IMR-90 (cell line): ENCODE data around the gene RRAGD. TPM values are rescaled to one million over a fixed set of nuclear protein-coding genes. Genes with fewer than 3 reads are reported as not detected.
A peak's percentile ranks its signal among the peaks of the same experiment; 100 is the strongest.

ENCODE experiments used
- ATAC-seq: fragments of 200-7000 bp; cut with Tn5 transposase; 2 replicates; pipeline ENCODE4 v1.9.1; 2020; ENCODE audit warnings: low read depth, mild to moderate bottlenecking, moderate library complexity
- BruUV-seq: library from RNA; stranded (reverse); fragments of 400-500 nt; replicated peaks from 2 replicates; lab custom pipeline; 2021; lab: Mats Ljungman, UMichigan
- CTCF ChIA-PET: fragments of 300-600 bp; formaldehyde crosslinking; extraction: SDS; loops from one replicate; lab custom pipeline; 2021; ENCODE audit warnings: antibody characterized with exemption; lab: Yijun Ruan, JAX
- POLR2A ChIA-PET: fragments of 300-600 bp; sonication (Branson Sonifier 250); formaldehyde crosslinking; loops from one replicate; lab custom pipeline; 2022; ENCODE audit warnings: antibody characterized with exemption; ENCODE audit not compliant: unreplicated experiment; lab: Charles Lee
- DNase-seq: peaks from one replicate; pipeline ENCODE4 v3.0.0; 2013
- H2AFZ ChIP-seq: replicated peaks from 2 replicates; pipeline ENCODE3; 2013; ENCODE audit warnings: low read length, mild to moderate bottlenecking; ENCODE audit not compliant: poor library complexity
- H2AK5ac ChIP-seq: 2 replicates; pipeline ENCODE4 v1.6.1; 2013; ENCODE audit warnings: low read depth, low read length, inconsistent platforms
- H2AK9ac ChIP-seq: replicated peaks from 2 replicates; pipeline ENCODE3; 2013; ENCODE audit warnings: mild to moderate bottlenecking, low read depth, low read length, moderate library complexity; ENCODE audit not compliant: poor library complexity
- H2BK120ac ChIP-seq: 2 replicates; pipeline ENCODE4 v1.6.1; 2013; ENCODE audit warnings: low read depth, low read length, inconsistent platforms
- H2BK15ac ChIP-seq: 3 replicates; pipeline ENCODE4 v1.6.1; 2013; ENCODE audit warnings: low read depth, low read length, inconsistent platforms
- H2BK20ac ChIP-seq: 2 replicates; pipeline ENCODE4 v1.6.1; 2013; ENCODE audit warnings: low read depth, mild to moderate bottlenecking, inconsistent platforms, low read length, moderate library complexity
- H2BK5ac ChIP-seq: 2 replicates; pipeline ENCODE4 v1.6.1; 2013; ENCODE audit warnings: mild to moderate bottlenecking, low read depth, low read length, inconsistent platforms; ENCODE audit not compliant: poor library complexity, severe bottlenecking
- H3K14ac ChIP-seq: replicated peaks from 2 replicates; pipeline ENCODE4 v1.6.1; 2013; ENCODE audit warnings: low read depth, low read length, inconsistent platforms
- H3K18ac ChIP-seq: 2 replicates; pipeline ENCODE4 v1.6.1; 2013; ENCODE audit warnings: low read depth, low read length, control low read depth
- H3K23ac ChIP-seq: 2 replicates; pipeline ENCODE4 v1.6.1; 2013; ENCODE audit warnings: low read depth, low read length, inconsistent platforms
- H3K27ac ChIP-seq: 2 replicates; pipeline ENCODE4 v1.5.1; 2013; ENCODE audit warnings: mild to moderate bottlenecking, control low read depth, low read length; ENCODE audit not compliant: insufficient read depth
- H3K27me3 ChIP-seq: 2 replicates; pipeline ENCODE4 v1.6.1; 2013; ENCODE audit warnings: low read length; ENCODE audit not compliant: control insufficient read depth, insufficient read depth
- H3K36me3 ChIP-seq: 2 replicates; pipeline ENCODE4 v1.6.1; 2013; ENCODE audit warnings: low read length, mixed read lengths; ENCODE audit not compliant: control insufficient read depth, insufficient read depth
- H3K4ac ChIP-seq: 2 replicates; pipeline ENCODE4 v1.6.1; 2013; ENCODE audit warnings: low read depth, low read length, inconsistent platforms
- H3K4me1 ChIP-seq: 2 replicates; pipeline ENCODE4 v1.6.1; 2013; ENCODE audit warnings: low read length, mixed read lengths; ENCODE audit not compliant: control insufficient read depth, insufficient read depth
- H3K4me2 ChIP-seq: 2 replicates; pipeline ENCODE4 v1.6.1; 2013; ENCODE audit warnings: low read depth, mild to moderate bottlenecking, control low read depth, low read length, moderate library complexity
- H3K4me3 ChIP-seq: 2 replicates; pipeline ENCODE4 v1.5.1; 2013; ENCODE audit warnings: low read depth, mild to moderate bottlenecking, control low read depth, low read length, moderate library complexity; ENCODE audit not compliant: insufficient read depth
- H3K56ac ChIP-seq: 2 replicates; pipeline ENCODE4 v1.6.1; 2013; ENCODE audit warnings: low read length, inconsistent platforms; ENCODE audit not compliant: insufficient read depth; ENCODE audit errors: extremely low read depth
- H3K79me1 ChIP-seq, 2 experiments: 2 replicates each; pipeline ENCODE4 v1.6.1; 2013; ENCODE audit warnings: low read length in 2 of 2, inconsistent platforms in 1 of 2, low read depth in 1 of 2
- H3K9ac ChIP-seq: 2 replicates; pipeline ENCODE4 v1.6.1; 2013; ENCODE audit warnings: low read depth, low read length, control low read depth
- H3K9me1 ChIP-seq: 2 replicates; pipeline ENCODE4 v1.6.1; 2013; ENCODE audit warnings: low read length, inconsistent platforms; ENCODE audit not compliant: insufficient read depth
- H3K9me3 ChIP-seq: 2 replicates; pipeline ENCODE4 v1.6.1; 2013; ENCODE audit warnings: low read length; ENCODE audit not compliant: control insufficient read depth, insufficient read depth
- H4K20me1 ChIP-seq: 2 replicates; pipeline ENCODE4 v1.6.1; 2013; ENCODE audit warnings: low read length, inconsistent platforms; ENCODE audit not compliant: insufficient read depth
- H4K5ac ChIP-seq: 2 replicates; pipeline ENCODE4 v1.6.1; 2013; ENCODE audit warnings: mild to moderate bottlenecking, low read depth, low read length, control low read depth
- H4K8ac ChIP-seq, 2 experiments: 2 replicates each; pipeline ENCODE4 v1.6.1; 2013; ENCODE audit warnings: low read depth in 2 of 2, low read length in 2 of 2, control low read depth in 1 of 2, inconsistent platforms in 1 of 2
- H4K91ac ChIP-seq: 2 replicates; pipeline ENCODE4 v1.6.1; 2013; ENCODE audit warnings: low read depth, low read length, inconsistent platforms; ENCODE audit not compliant: insufficient read depth
- BHLHE40 ChIP-seq: fragments of 150-350 bp; IDR thresholded peaks from 2 replicates; pipeline ENCODE4 v1.6.1; 2016; ENCODE audit warnings: mild to moderate bottlenecking, low read depth, low read length
- CHD1 ChIP-seq: IDR thresholded peaks from 2 replicates; pipeline ENCODE4 v1.6.1; 2012; ENCODE audit warnings: low read depth, low read length, improper control_type of control experiment
- FOS ChIP-seq: fragments of 150-350 bp; IDR thresholded peaks from 2 replicates; pipeline ENCODE4 v1.6.1; 2016; ENCODE audit warnings: low read depth, low read length
- MAFK ChIP-seq: IDR thresholded peaks from 2 replicates; pipeline ENCODE4 v1.6.1; 2012; ENCODE audit warnings: low read depth, low read length, improper control_type of control experiment
- MAZ ChIP-seq: IDR thresholded peaks from 2 replicates; pipeline ENCODE4 v1.6.1; 2012; ENCODE audit warnings: low read depth, mild to moderate bottlenecking, low read length, improper control_type of control experiment, moderate library complexity, borderline replicate concordance
- MXI1 ChIP-seq: IDR thresholded peaks from 2 replicates; pipeline ENCODE4 v1.6.1; 2012; ENCODE audit warnings: low read depth, mild to moderate bottlenecking, low read length, moderate library complexity, borderline replicate concordance
- NFE2L2 ChIP-seq: fragments of 150-350 bp; IDR thresholded peaks from 2 replicates; pipeline ENCODE4 v1.6.1; 2016; ENCODE audit warnings: low read depth, mild to moderate bottlenecking, low read length
- RAD21 ChIP-seq: IDR thresholded peaks from 2 replicates; pipeline ENCODE4 v1.6.1; 2012; ENCODE audit warnings: low read length, improper control_type of control experiment
- RCOR1 ChIP-seq: IDR thresholded peaks from 2 replicates; pipeline ENCODE4 v1.6.1; 2012; ENCODE audit warnings: mild to moderate bottlenecking, low read length, improper control_type of control experiment; ENCODE audit not compliant: insufficient replicate concordance
- RFX5 ChIP-seq: IDR thresholded peaks from 2 replicates; pipeline ENCODE4 v1.8.0; 2012; ENCODE audit warnings: low read depth, mild to moderate bottlenecking, low read length, moderate library complexity
- SMC3 ChIP-seq: fragments of 150-350 bp; IDR thresholded peaks from 2 replicates; pipeline ENCODE4 v1.6.1; 2016; ENCODE audit warnings: low read depth, mild to moderate bottlenecking, antibody characterized with exemption, low read length, moderate library complexity
- WGBS, 2 experiments: methylation state at CpG; one replicate each; pipeline versions ENCODE4 v1.1.5 to v1.1.7; 2013; ENCODE audit warnings: missing lambda C conversion rate in 2 of 2; ENCODE audit not compliant: insufficient read length in 1 of 2; ENCODE audit errors: extremely low coverage in 2 of 2; 5-methylcytosine and 5-hydroxymethylcytosine counted together
- dilution Hi-C: fragments of 300-500 bp; cut with HindIII; formaldehyde crosslinking; loops from one replicate; pipeline ENCODE4 v1.14.3; 2018; ENCODE audit warnings: low sequenced_read_pairs; ENCODE audit not compliant: unreplicated experiment
- in situ Hi-C: fragments of 300-500 bp; cut with MboI; formaldehyde crosslinking; loops from 3 replicates; pipeline ENCODE4 v1.14.3; 2019; ENCODE audit warnings: low sequenced_read_pairs, inconsistent platforms, mixed read lengths
- intact Hi-C: fragments of 100-400 bp; cut with micrococcal nuclease; formaldehyde crosslinking; loops from 2 replicates; pipeline ENCODE4 v1.10.0; 2022
- polyA plus RNA-seq, 3 experiments: library from polyadenylated mRNA; depleted of rRNA; stranded (reverse); fragments of >200 nt; gene quantifications; 2 replicates each; pipeline ENCODE4 v1.2.3, GENCODE V29; 2012; ENCODE audit warnings: low replicate concordance in 1 of 3
- total RNA-seq: library from RNA; depleted of rRNA; stranded (reverse); fragments of >200 nt; gene quantifications from 2 replicates; pipeline ENCODE4 v1.2.3, GENCODE V29; 2012
- TF ChIP-seq, protein P1 (sequence below): conservative IDR thresholded peaks from 2 replicates; pipeline ENCODE4 v1.5.1; 2012; ENCODE audit warnings: mild to moderate bottlenecking, low read depth, low read length, improper control_type of control experiment
- TF ChIP-seq, protein P2 (sequence below): fragments of 150-350 bp; IDR thresholded peaks from 2 replicates; pipeline ENCODE4 v1.6.1; 2017; ENCODE audit warnings: mild to moderate bottlenecking, antibody characterized with exemption, low read length, low read depth
- TF ChIP-seq, protein P3 (sequence below): fragments of 150-350 bp; IDR thresholded peaks from 2 replicates; pipeline ENCODE4 v1.6.1; 2016; ENCODE audit warnings: low read depth, mild to moderate bottlenecking, low read length, moderate library complexity, borderline replicate concordance

The RRAGD gene
- total and polyA plus RNA-seq, 2 of the 4 experiments (the other 2 are of a cell fraction): not detected

DNA sequence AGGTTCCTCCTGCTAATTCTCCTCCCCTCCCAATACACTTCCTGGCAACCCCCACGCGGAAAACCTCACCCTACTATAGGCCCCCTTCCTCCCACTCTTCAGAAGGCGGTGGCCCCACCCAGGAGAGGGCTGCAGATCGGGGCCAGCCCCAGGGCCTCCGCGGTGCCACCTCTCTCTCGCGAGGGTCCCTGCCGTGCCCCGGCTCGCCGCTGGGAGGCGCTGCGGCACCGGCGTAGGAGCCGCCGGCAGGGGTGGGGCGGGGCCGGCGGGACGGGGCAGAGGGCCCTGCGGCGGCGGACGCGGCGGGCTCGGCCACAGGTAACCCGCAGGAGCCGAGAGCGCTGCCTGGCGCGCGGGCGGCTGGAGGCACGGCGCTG is 20.8 kb upstream of the RRAGD start, which contains the start of gene ANKRD6:
Gene ANKRD6 (plus strand): TSS at position 278 of the 377 bp plus-strand sequence. CDS start 133,825 bp downstream, outside the sequence.
- WGBS, 2 experiments: 1% methylated on average over 14 of the region's 38 CpGs; no CpG with 5 or more reads in 1 of the 2 experiments
- H4K20me1 ChIP-seq: no peaks in the 10 kb centered on the region
- H2AK5ac ChIP-seq: no peak within 1 kb of the TSS
- H3K27me3 ChIP-seq: peaks cover 31% of the 10 kb centered on the region
- H3K4me2 ChIP-seq: peak within 1 kb of the TSS; percentile 72
- H4K5ac ChIP-seq: no peak within 1 kb of the TSS
- no peak within 1 kb of the TSS for H3K4ac ChIP-seq
- peak; percentile 62; the same call in 1 of the 2 replicates for TF ChIP-seq MAZ
- TF ChIP-seq, protein P1, sequence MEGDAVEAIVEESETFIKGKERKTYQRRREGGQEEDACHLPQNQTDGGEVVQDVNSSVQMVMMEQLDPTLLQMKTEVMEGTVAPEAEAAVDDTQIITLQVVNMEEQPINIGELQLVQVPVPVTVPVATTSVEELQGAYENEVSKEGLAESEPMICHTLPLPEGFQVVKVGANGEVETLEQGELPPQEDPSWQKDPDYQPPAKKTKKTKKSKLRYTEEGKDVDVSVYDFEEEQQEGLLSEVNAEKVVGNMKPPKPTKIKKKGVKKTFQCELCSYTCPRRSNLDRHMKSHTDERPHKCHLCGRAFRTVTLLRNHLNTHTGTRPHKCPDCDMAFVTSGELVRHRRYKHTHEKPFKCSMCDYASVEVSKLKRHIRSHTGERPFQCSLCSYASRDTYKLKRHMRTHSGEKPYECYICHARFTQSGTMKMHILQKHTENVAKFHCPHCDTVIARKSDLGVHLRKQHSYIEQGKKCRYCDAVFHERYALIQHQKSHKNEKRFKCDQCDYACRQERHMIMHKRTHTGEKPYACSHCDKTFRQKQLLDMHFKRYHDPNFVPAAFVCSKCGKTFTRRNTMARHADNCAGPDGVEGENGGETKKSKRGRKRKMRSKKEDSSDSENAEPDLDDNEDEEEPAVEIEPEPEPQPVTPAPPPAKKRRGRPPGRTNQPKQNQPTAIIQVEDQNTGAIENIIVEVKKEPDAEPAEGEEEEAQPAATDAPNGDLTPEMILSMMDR: peak; percentile 70
- no peak for TF ChIP-seq MXI1
- no peak for TF ChIP-seq NFE2L2
- TF ChIP-seq SMC3: peak; percentile 22; the same call in 1 of the 2 replicates
- TF ChIP-seq CHD1: no peak
- TF ChIP-seq RAD21: peak; percentile 59
- TF ChIP-seq, protein P2, sequence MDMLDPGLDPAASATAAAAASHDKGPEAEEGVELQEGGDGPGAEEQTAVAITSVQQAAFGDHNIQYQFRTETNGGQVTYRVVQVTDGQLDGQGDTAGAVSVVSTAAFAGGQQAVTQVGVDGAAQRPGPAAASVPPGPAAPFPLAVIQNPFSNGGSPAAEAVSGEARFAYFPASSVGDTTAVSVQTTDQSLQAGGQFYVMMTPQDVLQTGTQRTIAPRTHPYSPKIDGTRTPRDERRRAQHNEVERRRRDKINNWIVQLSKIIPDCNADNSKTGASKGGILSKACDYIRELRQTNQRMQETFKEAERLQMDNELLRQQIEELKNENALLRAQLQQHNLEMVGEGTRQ: no peak
- TF ChIP-seq FOS: no peak
- no peak for TF ChIP-seq BHLHE40
- no peak for TF ChIP-seq MAFK
- no peak for TF ChIP-seq RFX5
- no peak for TF ChIP-seq RCOR1
- TF ChIP-seq, protein P3, sequence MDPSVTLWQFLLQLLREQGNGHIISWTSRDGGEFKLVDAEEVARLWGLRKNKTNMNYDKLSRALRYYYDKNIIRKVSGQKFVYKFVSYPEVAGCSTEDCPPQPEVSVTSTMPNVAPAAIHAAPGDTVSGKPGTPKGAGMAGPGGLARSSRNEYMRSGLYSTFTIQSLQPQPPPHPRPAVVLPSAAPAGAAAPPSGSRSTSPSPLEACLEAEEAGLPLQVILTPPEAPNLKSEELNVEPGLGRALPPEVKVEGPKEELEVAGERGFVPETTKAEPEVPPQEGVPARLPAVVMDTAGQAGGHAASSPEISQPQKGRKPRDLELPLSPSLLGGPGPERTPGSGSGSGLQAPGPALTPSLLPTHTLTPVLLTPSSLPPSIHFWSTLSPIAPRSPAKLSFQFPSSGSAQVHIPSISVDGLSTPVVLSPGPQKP: no peak
- peak within 1 kb of the TSS; percentile 38 for H3K4me3 ChIP-seq
- no peak within 1 kb of the TSS for H3K56ac ChIP-seq
- H3K36me3 ChIP-seq: no peaks in the 10 kb centered on the region
- CTCF ChIA-PET: interaction anchor here (0.6 to 1.3 kb wide), 5 partner anchors 11 to 21 kb away, joined by 3 to 6 read pairs (median 4); partner anchors contain the start of gene RRAGD
- no peaks in the 10 kb centered on the region for H3K79me1 ChIP-seq
- in situ Hi-C loops (no loop called here), intact Hi-C loops (loop anchor here (1.0 kb wide), 1 partner anchor 177 kb away; no protein-coding TSS in a partner anchor), dilution Hi-C loops (no loop called here)
- ATAC-seq (peak; percentile 99), DNase-seq (no peak)
- no peak within 1 kb of the TSS for H2BK15ac ChIP-seq
- H2BK120ac ChIP-seq: no peak within 1 kb of the TSS
- H3K23ac ChIP-seq: no peak within 1 kb of the TSS
- H2AK9ac ChIP-seq: peak within 1 kb of the TSS; percentile 19
- peak within 1 kb of the TSS; percentile 86 for H2AFZ ChIP-seq
- no peak within 1 kb of the TSS for H2BK5ac ChIP-seq
- H3K9me3 ChIP-seq: no peaks in the 10 kb centered on the region
- H3K18ac ChIP-seq: no peak within 1 kb of the TSS
- no TSS peak for BruUV-seq
- no peak within 1 kb of the TSS for H3K14ac ChIP-seq
- H3K4me1 ChIP-seq: no peaks in the 10 kb centered on the region
- no peak within 1 kb of the TSS for H3K9ac ChIP-seq
- H4K8ac ChIP-seq: no peak within 1 kb of the TSS
- H4K91ac ChIP-seq: no peak within 1 kb of the TSS
- peaks cover 2% of the 10 kb centered on the region; the same call in 1 of the 2 replicates for H3K9me1 ChIP-seq
- no peak within 1 kb of the TSS for H2BK20ac ChIP-seq
- H3K27ac ChIP-seq: no peak within 1 kb of the TSS
- POLR2A ChIA-PET: no interaction called here
